H1 (cell line): ENCODE measurements around the gene TTC31. TPM values are rescaled to one million over a fixed set of nuclear protein-coding genes. Genes with fewer than 3 reads are reported as not detected.

Experiments used
- CTCF ChIA-PET: fragments of 300-600 bp; sonication (Branson Sonifier 250); formaldehyde crosslinking; loops from one replicate; lab custom pipeline; 2021; ENCODE audit not compliant: partially characterized antibody; lab: Charles Lee
- POLR2A ChIA-PET: fragments of 300-600 bp; sonication (Branson Sonifier 250); formaldehyde crosslinking; loops from one replicate; lab custom pipeline; 2021; ENCODE audit warnings: inconsistent platforms; ENCODE audit not compliant: partially characterized antibody; lab: Charles Lee
- DNase-seq, 2 experiments: peaks; one replicate each; pipeline versions ENCODE4 v3.0.0 to v3.0.0-alpha.2; 2010 to 2022; ENCODE audit warnings: low spot score in 2 of 2, low read depth in 1 of 2, mixed read lengths in 1 of 2
- FAIRE-seq: peaks from 2 replicates; lab custom pipeline; 2011; peaks lifted over from hg19 to GRCh38; lab: Jason Lieb, UNC
- H2AFZ ChIP-seq: 2 replicates; pipeline ENCODE4 v1.8.1; 2012; ENCODE audit warnings: low read length, inconsistent platforms
- H2AK5ac ChIP-seq: 2 replicates; pipeline ENCODE4 v1.6.1; 2013; ENCODE audit warnings: low read depth, low read length
- H2BK120ac ChIP-seq: replicated peaks from 2 replicates; pipeline ENCODE3; 2013; ENCODE audit warnings: low read depth, low read length, inconsistent platforms
- H2BK12ac ChIP-seq: 2 replicates; pipeline ENCODE4 v1.6.1; 2013; ENCODE audit warnings: low read depth, low read length
- H2BK15ac ChIP-seq: 2 replicates; pipeline ENCODE4 v1.6.1; 2013; ENCODE audit warnings: low read length
- H2BK20ac ChIP-seq: 2 replicates; pipeline ENCODE4 v1.6.1; 2013; ENCODE audit warnings: low read length
- H2BK5ac ChIP-seq: 2 replicates; pipeline ENCODE4 v1.6.1; 2013; ENCODE audit warnings: low read depth, low read length
- H3K14ac ChIP-seq: 2 replicates; pipeline ENCODE4 v1.6.1; 2013; ENCODE audit warnings: inconsistent platforms; ENCODE audit not compliant: insufficient read length
- H3K18ac ChIP-seq: 2 replicates; pipeline ENCODE4 v1.6.1; 2013; ENCODE audit warnings: low read length; ENCODE audit errors: extremely low read depth
- H3K23ac ChIP-seq: 2 replicates; pipeline ENCODE4 v1.6.1; 2013; ENCODE audit warnings: inconsistent platforms; ENCODE audit not compliant: insufficient read length
- H3K23me2 ChIP-seq: 2 replicates; pipeline ENCODE4 v1.6.1; 2013; ENCODE audit warnings: low read depth, low read length
- H3K27ac ChIP-seq: 2 replicates; pipeline ENCODE4 v1.6.1; 2011; ENCODE audit warnings: low read depth, low read length, inconsistent platforms
- H3K27me3 ChIP-seq, 4 experiments: replicated peaks in 1 of 4; 1 replicate in 1 of 4; 2 replicates in 3 of 4; pipeline versions ENCODE4 v1.6.1 to v1.8.1; 2011 to 2013; ENCODE audit warnings: low read length in 3 of 4, mild to moderate bottlenecking in 3 of 4, inconsistent platforms in 2 of 4, mixed read lengths in 2 of 4, moderate library complexity in 1 of 4; ENCODE audit not compliant: control insufficient read depth in 3 of 4, insufficient read depth in 3 of 4; ENCODE audit errors: extremely low read depth in 1 of 4
- H3K36me3 ChIP-seq, 4 experiments: 2 replicates each; pipeline versions ENCODE4 v1.6.1 to v1.8.1; 2011 to 2013; ENCODE audit warnings: mild to moderate bottlenecking in 4 of 4, low read length in 3 of 4, moderate library complexity in 2 of 4, control low read depth in 1 of 4, inconsistent platforms in 1 of 4; ENCODE audit not compliant: insufficient read depth in 4 of 4, control insufficient read depth in 2 of 4
- H3K4ac ChIP-seq: replicated peaks from 2 replicates; pipeline ENCODE3; 2013; ENCODE audit warnings: low read length, low read depth, mixed read lengths, inconsistent platforms; ENCODE audit not compliant: insufficient read length
- H3K4me1 ChIP-seq, 4 experiments: replicated peaks in 1 of 4; 1 replicate in 1 of 4; 2 replicates in 3 of 4; pipeline versions ENCODE4 v1.6.1 to v1.8.1; 2011 to 2013; ENCODE audit warnings: low read length in 3 of 4, inconsistent platforms in 2 of 4, mixed read lengths in 1 of 4; ENCODE audit not compliant: insufficient read depth in 4 of 4, control insufficient read depth in 3 of 4
- H3K4me2 ChIP-seq, 2 experiments: 2 replicates each; pipeline versions ENCODE4 v1.6.1 to v1.8.1; 2011 to 2013; ENCODE audit warnings: low read depth in 2 of 2, low read length in 2 of 2, control low read depth in 1 of 2, inconsistent platforms in 1 of 2, mild to moderate bottlenecking in 1 of 2; ENCODE audit not compliant: insufficient read depth in 1 of 2
- H3K4me3 ChIP-seq, 4 experiments: fragments of 200-600, 300-600 bp in 1 of 4; sonication (generic), shearing (Covaris generic), sonication (Bioruptor Twin) in 1 of 4; 2 replicates each; pipeline versions ENCODE4 v1.5.1 to v1.8.1; 2011 to 2016; ENCODE audit warnings: low read length in 4 of 4, low read depth in 3 of 4, control low read depth in 2 of 4, inconsistent platforms in 2 of 4, mild to moderate bottlenecking in 2 of 4, mixed read lengths in 1 of 4, moderate library complexity in 1 of 4; ENCODE audit not compliant: insufficient read depth in 2 of 4; ENCODE audit errors: extremely low read depth in 1 of 4
- H3K56ac ChIP-seq: replicated peaks from 2 replicates; pipeline ENCODE3; 2013; ENCODE audit warnings: low read depth, mild to moderate bottlenecking, mixed read lengths, low read length, inconsistent platforms; ENCODE audit not compliant: insufficient read length
- H3K79me1 ChIP-seq: 2 replicates; pipeline ENCODE4 v1.6.1; 2013; ENCODE audit warnings: low read depth, low read length, control low read depth
- H3K79me2 ChIP-seq, 2 experiments: 2 replicates each; pipeline versions ENCODE4 v1.6.1 to v1.8.1; 2012 to 2013; ENCODE audit warnings: low read length in 2 of 2, mild to moderate bottlenecking in 2 of 2, inconsistent platforms in 1 of 2; ENCODE audit not compliant: insufficient read depth in 2 of 2, control insufficient read depth in 1 of 2
- H3K9ac ChIP-seq, 4 experiments: replicated peaks in 1 of 4; 1 replicate in 1 of 4; 2 replicates in 3 of 4; pipeline versions ENCODE4 v1.6.1 to v1.8.1; 2011 to 2013; ENCODE audit warnings: low read depth in 3 of 4, low read length in 3 of 4, control low read depth in 2 of 4, mild to moderate bottlenecking in 2 of 4, moderate library complexity in 2 of 4, inconsistent platforms in 1 of 4; ENCODE audit errors: extremely low read depth in 1 of 4
- H3K9me3 ChIP-seq, 2 experiments: 2 replicates each; pipeline versions ENCODE4 v1.6.1 to v1.8.1; 2012 to 2013; ENCODE audit warnings: mild to moderate bottlenecking in 2 of 2, moderate library complexity in 2 of 2, control low read depth in 1 of 2, inconsistent platforms in 1 of 2, low read depth in 1 of 2, low read length in 1 of 2, mixed read lengths in 1 of 2; ENCODE audit not compliant: insufficient read depth in 2 of 2
- H4K20me1 ChIP-seq, 2 experiments: replicated peaks in 1 of 2; 2 replicates each; pipeline versions ENCODE3 to v1.8.1; 2011 to 2013; ENCODE audit warnings: inconsistent platforms in 2 of 2, low read length in 2 of 2, mild to moderate bottlenecking in 1 of 2; ENCODE audit not compliant: insufficient read depth in 2 of 2, control insufficient read depth in 1 of 2
- H4K5ac ChIP-seq: 2 replicates; pipeline ENCODE4 v1.6.1; 2013; ENCODE audit warnings: low read length, low read depth, mixed read lengths, inconsistent platforms; ENCODE audit not compliant: insufficient read length
- H4K8ac ChIP-seq: 2 replicates; pipeline ENCODE4 v1.8.0; 2013; ENCODE audit warnings: mild to moderate bottlenecking, moderate library complexity, low read length, inconsistent platforms; ENCODE audit not compliant: insufficient read depth; ENCODE audit errors: extremely low read depth
- H4K91ac ChIP-seq: replicated peaks from 2 replicates; pipeline ENCODE3; 2013; ENCODE audit warnings: low read length, mixed read lengths, inconsistent platforms; ENCODE audit not compliant: insufficient read length
- ASH2L ChIP-seq: fragments of 200-600, 300-600 bp; sonication (generic); IDR thresholded peaks from one replicate; pipeline ENCODE4 v1.7.1; 2017; ENCODE audit warnings: low read length
- EP300 ChIP-seq, 2 experiments: IDR thresholded peaks; 1 replicate in 1 of 2; 2 replicates in 1 of 2; pipeline ENCODE4 v1.6.1; 2011 to 2012; ENCODE audit warnings: low read depth in 2 of 2, low read length in 2 of 2, mild to moderate bottlenecking in 2 of 2, borderline replicate concordance in 1 of 2, inconsistent platforms in 1 of 2, moderate library complexity in 1 of 2
- JUN ChIP-seq: IDR thresholded peaks from 2 replicates; pipeline ENCODE4 v1.6.1; 2011; ENCODE audit warnings: low read depth, mild to moderate bottlenecking, improper control_type of control experiment, low read length
- NRF1 ChIP-seq: IDR thresholded peaks from 2 replicates; pipeline ENCODE4 v1.6.1; 2011; ENCODE audit warnings: mild to moderate bottlenecking, low read depth, low read length, improper control_type of control experiment
- SUZ12 ChIP-seq: fragments of 200-600 bp; sonication (generic); IDR thresholded peaks from 2 replicates; pipeline ENCODE4 v1.6.1; 2012; ENCODE audit warnings: mild to moderate bottlenecking, inconsistent platforms, low read length, moderate library complexity, mixed read lengths
- WGBS, 2 experiments: shearing (Covaris generic) in 1 of 2; methylation state at CpG; one replicate each; pipeline versions ENCODE4 v1.1.6 to v1.1.7; 2013 to 2015; ENCODE audit warnings: low lambda C conversion rate in 2 of 2, mixed read lengths in 2 of 2, inconsistent platforms in 1 of 2, low coverage in 1 of 2, missing lambda C conversion rate in 1 of 2; ENCODE audit not compliant: insufficient replicate concordance in 2 of 2, insufficient coverage in 1 of 2, insufficient read length in 1 of 2; ENCODE audit errors: extremely low coverage in 1 of 2, missing lambda C conversion rate in 1 of 2; 5-methylcytosine and 5-hydroxymethylcytosine counted together
- polyA plus RNA-seq, 7 experiments: library from polyadenylated mRNA; depleted of rRNA in 3 of 7; stranded (reverse) in 5 of 7; unstranded in 2 of 7; fragments of >200 nt in 5 of 7; fragments of 200-250 nt in 2 of 7; gene quantifications; 1 replicate in 5 of 7; 2 replicates in 1 of 7; 4 replicates in 1 of 7; pipeline versions ENCODE4 v1.2.1 to v1.2.3, GENCODE V29; 2011 to 2013; ENCODE audit warnings: missing spikeins in 2 of 7, mixed read lengths in 2 of 7
- total RNA-seq: library from RNA; stranded (reverse); fragmentation: NEBNext Ultra II Directional; extraction: Animal tissue kit (Norgen Biotek cat#: 25700); gene quantifications from 2 replicates; pipeline ENCODE4 v1.2.1, GENCODE V29; 2021

The TTC31 gene
- total and polyA plus RNA-seq, 2 of the 8 experiments (the other 6 are each of a cell fraction or from before 2014, with no cell fraction given), result 28.8 to 29.9 TPM

- peaks cover 0 to 5% (median 2%) of the 10 kb centered on the region in 4 experiments; a peak in 4 of 7 replicates for H3K4me1 ChIP-seq
- no peak overlapping the region for H2BK15ac ChIP-seq
- no peak overlapping the region for H3K18ac ChIP-seq
- H3K14ac ChIP-seq, result no peak overlapping the region
- no peak overlapping the region for H3K23ac ChIP-seq
- CTCF ChIA-PET, result interaction anchor here (0.6 to 3.1 kb wide), 6 partner anchors 10 to 44 kb away, joined by 3 to 9 read pairs (median 4); partner anchors contain the start of gene INO80B
- DNase-seq (no peak), FAIRE-seq (no peak)
- 77% methylated on average over 5 of the region's 5 CpGs; no CpG with 5 or more reads in 1 of the 2 experiments for WGBS, 2 experiments
- H2BK120ac ChIP-seq, result no peak overlapping the region
- no peak overlapping the region for H3K9ac ChIP-seq
- H3K27me3 ChIP-seq, result no peaks in the 10 kb centered on the region; a peak in 2 of 7 replicates
- H2BK5ac ChIP-seq, result no peak overlapping the region
- H3K23me2 ChIP-seq, result peaks cover 6% of the 10 kb centered on the region; the same call in 1 of the 2 replicates
- peaks cover 0 to 6% of the 10 kb centered on the region in 2 experiments; a peak in 2 of 4 replicates for H3K79me2 ChIP-seq
- H3K9me3 ChIP-seq, result no peaks in the 10 kb centered on the region
- H2AFZ ChIP-seq, result no peak overlapping the region
- H3K27ac ChIP-seq, result no peak overlapping the region
- H2BK20ac ChIP-seq, result no peak overlapping the region
- POLR2A ChIA-PET, result interaction anchor here (1.0 to 2.7 kb wide), 6 partner anchors 13 to 53 kb away, joined by 3 to 15 read pairs (median 4); partner anchors contain the start of gene WBP1
- no peaks in the 10 kb centered on the region for H4K20me1 ChIP-seq
- H3K4me3 ChIP-seq, result no peak overlapping the region
- H3K4ac ChIP-seq, result no peak overlapping the region
- no peak overlapping the region for H2BK12ac ChIP-seq
- H4K91ac ChIP-seq, result no peak overlapping the region
- H4K5ac ChIP-seq, result no peak overlapping the region
- no peaks in the 10 kb centered on the region; the same call in 1 of the 2 replicates for H3K79me1 ChIP-seq
- no peaks in the 10 kb centered on the region for H3K36me3 ChIP-seq
- no peak overlapping the region for H2AK5ac ChIP-seq
- no peak overlapping the region for H3K56ac ChIP-seq
- no peak overlapping the region; the same call in 1 of the 2 replicates for H4K8ac ChIP-seq
- no peak for TF ChIP-seq ASH2L
- TF ChIP-seq SUZ12, result no peak
- no peak for TF ChIP-seq EP300 (IDR thresholded peaks at IDR 0.05; ENCODE audit: borderline replicate concordance in 1 of 2, low read depth in 2 of 2, low read length in 2 of 2)
- TF ChIP-seq JUN, result no peak
- TF ChIP-seq NRF1, result no peak
- H3K4me2 ChIP-seq, result no peak overlapping the region
These were observed 38.2 kb upstream of the TTC31 start for GRCh38 chr2:74444498-74445318.
